Measurements from ENCODE around the gene RRP36.

DNA sequence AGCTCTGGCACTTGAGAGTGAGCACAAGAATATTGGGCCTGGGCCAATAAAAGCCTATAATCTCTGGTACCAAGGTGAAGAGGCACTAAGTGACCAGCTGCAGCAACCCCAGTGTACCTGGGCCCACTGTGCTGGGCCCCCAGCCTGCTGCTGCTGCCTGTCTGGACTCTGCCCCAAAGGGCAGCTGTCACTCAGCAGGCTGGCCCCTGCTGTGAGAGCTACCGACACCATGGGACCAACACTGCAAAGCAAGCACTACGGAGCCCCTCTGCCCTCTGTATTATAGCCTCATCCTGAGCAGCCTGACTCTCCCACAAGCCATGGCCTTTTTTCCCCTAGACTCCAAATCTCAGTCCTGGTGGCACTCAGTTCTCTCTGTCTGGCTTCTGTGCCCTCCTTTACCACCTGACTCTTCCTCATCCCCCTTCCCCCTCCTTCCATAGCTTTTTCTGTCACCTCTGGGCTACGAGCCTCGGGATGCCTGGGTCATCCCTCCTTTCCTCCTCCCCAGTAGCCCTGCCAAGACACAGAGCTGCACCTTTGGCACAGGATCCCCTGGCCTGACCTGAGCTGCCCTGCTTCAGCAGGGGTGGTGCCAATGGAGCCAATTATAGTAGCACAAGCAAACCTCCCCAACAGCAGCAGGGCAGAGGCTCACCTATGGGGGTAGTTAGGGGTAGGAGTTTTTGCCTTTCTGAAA, 14.2 kb downstream of the RRP36 start:
- TF ChIP-seq, protein P1, sequence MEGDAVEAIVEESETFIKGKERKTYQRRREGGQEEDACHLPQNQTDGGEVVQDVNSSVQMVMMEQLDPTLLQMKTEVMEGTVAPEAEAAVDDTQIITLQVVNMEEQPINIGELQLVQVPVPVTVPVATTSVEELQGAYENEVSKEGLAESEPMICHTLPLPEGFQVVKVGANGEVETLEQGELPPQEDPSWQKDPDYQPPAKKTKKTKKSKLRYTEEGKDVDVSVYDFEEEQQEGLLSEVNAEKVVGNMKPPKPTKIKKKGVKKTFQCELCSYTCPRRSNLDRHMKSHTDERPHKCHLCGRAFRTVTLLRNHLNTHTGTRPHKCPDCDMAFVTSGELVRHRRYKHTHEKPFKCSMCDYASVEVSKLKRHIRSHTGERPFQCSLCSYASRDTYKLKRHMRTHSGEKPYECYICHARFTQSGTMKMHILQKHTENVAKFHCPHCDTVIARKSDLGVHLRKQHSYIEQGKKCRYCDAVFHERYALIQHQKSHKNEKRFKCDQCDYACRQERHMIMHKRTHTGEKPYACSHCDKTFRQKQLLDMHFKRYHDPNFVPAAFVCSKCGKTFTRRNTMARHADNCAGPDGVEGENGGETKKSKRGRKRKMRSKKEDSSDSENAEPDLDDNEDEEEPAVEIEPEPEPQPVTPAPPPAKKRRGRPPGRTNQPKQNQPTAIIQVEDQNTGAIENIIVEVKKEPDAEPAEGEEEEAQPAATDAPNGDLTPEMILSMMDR (IDR thresholded peaks at IDR 0.05; ENCODE audit: insufficient read depth, low read length, poor library complexity, severe bottlenecking): no peak
- TF ChIP-seq EZH2phosphoT487 (conservative IDR thresholded peaks at IDR 0.05; ENCODE audit: low read length): no peak
